HepG2 (cell line): Measurements from ENCODE around the gene SRSF3. TPM values are rescaled to one million over a fixed set of nuclear protein-coding genes. Genes with fewer than 3 reads are reported as not detected.
A peak's percentile ranks its signal among the peaks of the same experiment; 100 is the strongest.

Experiments used
- HMG20A ChIP-seq: IDR thresholded peaks from 2 replicates; pipeline ENCODE4 v1.6.1; 2016; ENCODE audit warnings: borderline replicate concordance
- HNF1B ChIP-seq: sonication (generic); formaldehyde crosslinking; IDR thresholded peaks from 2 replicates; pipeline ENCODE4 v1.5.1; 2020; ENCODE audit warnings: mild to moderate bottlenecking, moderate library complexity, missing genetic modification reagents
- NRL ChIP-seq: sonication (generic); formaldehyde crosslinking; IDR thresholded peaks from 2 replicates; pipeline ENCODE4 v1.5.0; 2020; ENCODE audit warnings: missing genetic modification reagents, mild to moderate bottlenecking, moderate library complexity, borderline replicate concordance
- PATZ1 ChIP-seq: sonication (generic); formaldehyde crosslinking; IDR thresholded peaks from 2 replicates; pipeline ENCODE4 v1.4.0; 2020; ENCODE audit warnings: missing genetic modification reagents
- PCBP1 ChIP-seq: fragments of 200-400 bp; formaldehyde crosslinking; IDR thresholded peaks from 2 replicates; pipeline ENCODE4 v1.6.1; 2017; ENCODE audit warnings: mild to moderate bottlenecking, low read depth, low read length, borderline replicate concordance
- RBFOX2 ChIP-seq: fragments of 200-400 bp; formaldehyde crosslinking; IDR thresholded peaks from 2 replicates; pipeline ENCODE4 v1.6.1; 2017; ENCODE audit warnings: low read depth, mild to moderate bottlenecking, low read length
- ZBED4 ChIP-seq: sonication (generic); formaldehyde crosslinking; IDR thresholded peaks from 2 replicates; pipeline ENCODE4 v1.4.0; 2020; ENCODE audit warnings: missing genetic modification reagents, borderline replicate concordance
- ZNF205 ChIP-seq: IDR thresholded peaks from 2 replicates; pipeline ENCODE4 v1.6.1; 2018; ENCODE audit warnings: missing biosample characterization, missing genetic modification reagents
- ZNF737 ChIP-seq: sonication (generic); formaldehyde crosslinking; IDR thresholded peaks from 2 replicates; pipeline ENCODE4 v1.5.0; 2020; ENCODE audit warnings: missing genetic modification reagents, mild to moderate bottlenecking, borderline replicate concordance
- polyA plus RNA-seq, 8 experiments: library from polyadenylated mRNA; depleted of rRNA in 3 of 8; stranded (reverse) in 7 of 8; unstranded in 1 of 8; fragments of >200 nt; fragmentation: Illumina TruSeq in 4 of 8; extraction: Trizol in 4 of 8; gene quantifications; 2 replicates each; pipeline versions ENCODE4 v1.2.1 to v1.2.3, GENCODE V29; 2011 to 2016; ENCODE audit warnings: low read depth in 4 of 8, missing spikeins in 1 of 8, mixed read lengths in 1 of 8; ENCODE audit not compliant: insufficient read depth in 1 of 8
- total RNA-seq, 5 experiments: library from RNA; depleted of rRNA; stranded (reverse); fragments of >200 nt; fragmentation: Illumina TruSeq; extraction: Trizol; gene quantifications; 2 replicates each; pipeline ENCODE4 v1.2.3, GENCODE V29; 2016; ENCODE audit warnings: low read depth in 1 of 5
- TF ChIP-seq, protein P1 (sequence below): sonication (generic); formaldehyde crosslinking; IDR thresholded peaks from 2 replicates; pipeline ENCODE4 v1.8.1; 2023; ENCODE audit warnings: mild to moderate bottlenecking, moderate library complexity, missing genetic modification reagents
- TF ChIP-seq, protein P2 (sequence below): sonication (generic); formaldehyde crosslinking; conservative IDR thresholded peaks from 2 replicates; pipeline ENCODE4 v1.8.0; 2022; ENCODE audit warnings: mild to moderate bottlenecking, moderate library complexity, missing genetic modification reagents
- TF ChIP-seq, protein P3 (sequence below): sonication (generic); formaldehyde crosslinking; IDR thresholded peaks from 2 replicates; pipeline ENCODE4 v1.5.0; 2020; ENCODE audit warnings: mild to moderate bottlenecking, missing genetic modification reagents

SRSF3 gene
- total and polyA plus RNA-seq, 2 of the 13 experiments (the other 11 are each of a cell fraction or from before 2014, with no cell fraction given): 206 to 684 TPM

DNA sequence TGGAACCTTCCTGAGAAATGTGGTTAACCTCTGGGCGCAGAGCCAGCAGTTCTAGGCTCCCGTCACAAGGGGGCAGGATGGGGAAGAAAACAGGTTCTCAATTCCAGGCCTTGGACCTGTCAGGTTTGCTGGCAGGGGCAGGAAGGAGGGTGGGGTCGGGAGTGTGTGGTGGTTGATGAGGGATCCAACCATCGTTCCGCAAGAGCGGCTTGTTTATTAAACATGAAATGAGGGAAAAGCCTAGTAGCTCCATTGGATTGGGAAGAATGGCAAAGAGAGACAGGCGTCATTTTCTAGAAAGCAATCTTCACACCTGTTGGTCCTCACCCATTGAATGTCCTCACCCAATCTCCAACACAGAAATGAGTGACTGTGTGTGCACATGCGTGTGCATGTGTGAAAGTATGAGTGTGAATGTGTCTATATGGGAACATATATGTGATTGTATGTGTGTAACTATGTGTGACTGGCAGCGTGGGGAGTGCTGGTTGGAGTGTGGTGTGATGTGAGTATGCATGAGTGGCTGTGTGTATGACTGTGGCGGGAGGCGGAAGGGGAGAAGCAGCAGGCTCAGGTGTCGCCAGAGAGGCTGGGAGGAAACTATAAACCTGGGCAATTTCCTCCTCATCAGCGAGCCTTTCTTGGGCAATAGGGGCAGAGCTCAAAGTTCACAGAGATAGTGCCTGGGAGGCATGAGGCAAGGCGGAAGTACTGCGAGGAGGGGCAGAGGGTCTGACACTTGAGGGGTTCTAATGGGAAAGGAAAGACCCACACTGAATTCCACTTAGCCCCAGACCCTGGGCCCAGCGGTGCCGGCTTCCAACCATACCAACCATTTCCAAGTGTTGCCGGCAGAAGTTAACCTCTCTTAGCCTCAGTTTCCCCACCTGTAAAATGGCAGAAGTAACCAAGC lies 29.6 kb downstream of the SRSF3 start (continued):
- TF ChIP-seq ZBED4 (peak; percentile 56; the same call in 1 of the 2 replicates), PCBP1 (no peak), HMG20A (peak; percentile 58; the same call in 1 of the 2 replicates), NRL (CRISPR knock-in tag) (peak; percentile 46; the same call in 1 of the 2 replicates), HNF1B (CRISPR knock-in tag) (peak; percentile 78), RBFOX2 (no peak), PATZ1 (CRISPR knock-in tag) (peak; percentile 37; the same call in 1 of the 2 replicates), ZNF205 (CRISPR knock-in tag) (peak; percentile 51; the same call in 1 of the 2 replicates), ZNF737 (CRISPR knock-in tag) (no peak)
- TF ChIP-seq, protein P1, sequence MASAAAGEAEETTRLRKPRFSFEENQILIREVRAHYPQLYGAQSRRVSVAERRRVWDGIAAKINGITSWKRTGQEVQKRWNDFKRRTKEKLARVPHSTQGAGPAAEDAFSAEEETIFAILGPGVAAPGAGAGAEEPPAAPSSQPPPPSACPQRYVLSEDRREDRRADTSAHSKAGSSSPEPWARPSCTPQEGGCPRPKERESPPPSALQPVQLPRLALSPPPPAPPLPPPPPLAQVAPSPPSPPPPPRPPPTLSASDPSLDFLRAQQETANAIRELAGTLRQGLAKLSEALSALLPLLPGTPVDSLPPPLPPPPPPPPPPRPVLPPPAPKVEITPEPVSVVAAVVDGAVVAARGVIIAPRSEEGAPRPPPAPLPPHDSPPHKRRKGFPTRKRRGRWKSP (CRISPR knock-in tag): 0 out of 2 replicates have a peak, but pooled peaks have one; percentile 15
- TF ChIP-seq, protein P2, sequence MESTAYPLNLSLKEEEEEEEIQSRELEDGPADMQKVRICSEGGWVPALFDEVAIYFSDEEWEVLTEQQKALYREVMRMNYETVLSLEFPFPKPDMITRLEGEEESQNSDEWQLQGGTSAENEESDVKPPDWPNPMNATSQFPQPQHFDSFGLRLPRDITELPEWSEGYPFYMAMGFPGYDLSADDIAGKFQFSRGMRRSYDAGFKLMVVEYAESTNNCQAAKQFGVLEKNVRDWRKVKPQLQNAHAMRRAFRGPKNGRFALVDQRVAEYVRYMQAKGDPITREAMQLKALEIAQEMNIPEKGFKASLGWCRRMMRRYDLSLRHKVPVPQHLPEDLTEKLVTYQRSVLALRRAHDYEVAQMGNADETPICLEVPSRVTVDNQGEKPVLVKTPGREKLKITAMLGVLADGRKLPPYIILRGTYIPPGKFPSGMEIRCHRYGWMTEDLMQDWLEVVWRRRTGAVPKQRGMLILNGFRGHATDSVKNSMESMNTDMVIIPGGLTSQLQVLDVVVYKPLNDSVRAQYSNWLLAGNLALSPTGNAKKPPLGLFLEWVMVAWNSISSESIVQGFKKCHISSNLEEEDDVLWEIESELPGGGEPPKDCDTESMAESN (CRISPR knock-in tag): peak; percentile 44; the same call in 1 of the 2 replicates
- TF ChIP-seq, protein P3, sequence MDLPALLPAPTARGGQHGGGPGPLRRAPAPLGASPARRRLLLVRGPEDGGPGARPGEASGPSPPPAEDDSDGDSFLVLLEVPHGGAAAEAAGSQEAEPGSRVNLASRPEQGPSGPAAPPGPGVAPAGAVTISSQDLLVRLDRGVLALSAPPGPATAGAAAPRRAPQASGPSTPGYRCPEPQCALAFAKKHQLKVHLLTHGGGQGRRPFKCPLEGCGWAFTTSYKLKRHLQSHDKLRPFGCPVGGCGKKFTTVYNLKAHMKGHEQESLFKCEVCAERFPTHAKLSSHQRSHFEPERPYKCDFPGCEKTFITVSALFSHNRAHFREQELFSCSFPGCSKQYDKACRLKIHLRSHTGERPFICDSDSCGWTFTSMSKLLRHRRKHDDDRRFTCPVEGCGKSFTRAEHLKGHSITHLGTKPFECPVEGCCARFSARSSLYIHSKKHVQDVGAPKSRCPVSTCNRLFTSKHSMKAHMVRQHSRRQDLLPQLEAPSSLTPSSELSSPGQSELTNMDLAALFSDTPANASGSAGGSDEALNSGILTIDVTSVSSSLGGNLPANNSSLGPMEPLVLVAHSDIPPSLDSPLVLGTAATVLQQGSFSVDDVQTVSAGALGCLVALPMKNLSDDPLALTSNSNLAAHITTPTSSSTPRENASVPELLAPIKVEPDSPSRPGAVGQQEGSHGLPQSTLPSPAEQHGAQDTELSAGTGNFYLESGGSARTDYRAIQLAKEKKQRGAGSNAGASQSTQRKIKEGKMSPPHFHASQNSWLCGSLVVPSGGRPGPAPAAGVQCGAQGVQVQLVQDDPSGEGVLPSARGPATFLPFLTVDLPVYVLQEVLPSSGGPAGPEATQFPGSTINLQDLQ: 0 out of 2 replicates have a peak, but pooled peaks have one; percentile 67
